K562 (cell line): ENCODE data around the gene EPHB2. TPM values are rescaled to one million over a fixed set of nuclear protein-coding genes. Genes with fewer than 3 reads are reported as not detected.

Experiments used
- ATAC-seq: fragments of 200-7000 bp; cut with Tn5 transposase; 3 replicates; pipeline ENCODE4 v1.9.1; 2020; ENCODE audit warnings: moderate library complexity
- BruUV-seq: library from RNA; stranded (reverse); fragments of 400-500 nt; replicated peaks from 2 replicates; lab custom pipeline; 2021; lab: Mats Ljungman, UMichigan
- CTCF ChIA-PET: fragments of 300-600 bp; formaldehyde crosslinking; extraction: SDS; loops from one replicate; lab custom pipeline; 2021; ENCODE audit warnings: low intra/inter-chr PET ratio; lab: Yijun Ruan, JAX
- POLR2A ChIA-PET: fragments of 300-600, 350-650 bp; sonication (Branson Sonifier 250); formaldehyde crosslinking; extraction: SDS; loops from one replicate; lab custom pipeline; 2021; ENCODE audit warnings: antibody characterized with exemption, inconsistent platforms; lab: Yijun Ruan, JAX
- DNase-seq, 4 experiments: peaks; one replicate each; pipeline versions ENCODE4 v3.0.0 to v3.0.0-alpha.2; 2011 to 2018; ENCODE audit warnings: low spot score in 3 of 4, mixed read lengths in 3 of 4; ENCODE audit errors: extremely low read depth in 1 of 4
- FAIRE-seq: peaks from 2 replicates; lab custom pipeline; 2011; peaks lifted over from hg19 to GRCh38; lab: Jason Lieb, UNC
- H2AFZ ChIP-seq: 2 replicates; pipeline ENCODE4 v1.6.0; 2011; ENCODE audit warnings: low read depth, low read length, control low read depth, inconsistent platforms
- H3K27ac ChIP-seq: fragments of 200-600 bp; 3 replicates; pipeline ENCODE4 v1.8.0; 2011; ENCODE audit warnings: low read depth, mild to moderate bottlenecking, control low read depth, inconsistent platforms, low read length, moderate library complexity, mixed read lengths; ENCODE audit errors: extremely low read depth
- H3K27me3 ChIP-seq, 2 experiments: fragments of 300-600 bp in 1 of 2; 2 replicates in 1 of 2; 3 replicates in 1 of 2; pipeline versions ENCODE4 v1.6.0 to v1.8.0; 2011; ENCODE audit warnings: inconsistent platforms in 2 of 2, low read length in 2 of 2, mild to moderate bottlenecking in 1 of 2, mixed read lengths in 1 of 2, moderate library complexity in 1 of 2; ENCODE audit not compliant: control insufficient read depth in 2 of 2, insufficient read depth in 2 of 2
- H3K36me3 ChIP-seq: fragments of 300-600 bp; 3 replicates; pipeline ENCODE4 v1.8.0; 2011; ENCODE audit warnings: mild to moderate bottlenecking, low read length, inconsistent platforms; ENCODE audit not compliant: control insufficient read depth, insufficient read depth
- H3K4me1 ChIP-seq, 2 experiments: fragments of 200-600 bp in 1 of 2; replicated peaks in 1 of 2; 2 replicates in 1 of 2; 3 replicates in 1 of 2; pipeline versions ENCODE4 v1.5.1 to v1.8.0; 2011; ENCODE audit warnings: inconsistent platforms in 2 of 2, low read length in 2 of 2, mild to moderate bottlenecking in 1 of 2, mixed read lengths in 1 of 2, moderate library complexity in 1 of 2; ENCODE audit not compliant: control insufficient read depth in 2 of 2, insufficient read depth in 2 of 2
- H3K4me2 ChIP-seq: 2 replicates; pipeline ENCODE4 v1.6.1; 2011; ENCODE audit warnings: low read length, control low read depth, inconsistent platforms, mixed read lengths; ENCODE audit not compliant: insufficient read depth
- H3K4me3 ChIP-seq: fragments of 200-600 bp; sonication (generic), shearing (Covaris generic); 2 replicates; pipeline ENCODE4 v1.5.1; 2016; ENCODE audit warnings: control low read depth, inconsistent platforms
- H3K79me2 ChIP-seq: fragments of 200-600 bp; 3 replicates; pipeline ENCODE4 v1.8.0; 2011; ENCODE audit warnings: low read length, inconsistent platforms; ENCODE audit not compliant: control insufficient read depth, insufficient read depth
- H3K9ac ChIP-seq, 2 experiments: 2 replicates each; pipeline versions ENCODE4 v1.6.0 to v1.6.1; 2011; ENCODE audit warnings: low read depth in 2 of 2, low read length in 2 of 2, control low read depth in 1 of 2, inconsistent platforms in 1 of 2, mild to moderate bottlenecking in 1 of 2, mixed read lengths in 1 of 2; ENCODE audit not compliant: insufficient read depth in 1 of 2
- H3K9me1 ChIP-seq: one replicate; pipeline ENCODE4 v1.6.0; 2011; ENCODE audit warnings: inconsistent platforms, mild to moderate bottlenecking, low read length, moderate library complexity; ENCODE audit not compliant: control insufficient read depth, insufficient read depth
- H3K9me3 ChIP-seq: replicated peaks from 2 replicates; pipeline ENCODE4 v1.5.1; 2011; ENCODE audit warnings: low read depth, low read length, inconsistent platforms; ENCODE audit not compliant: control insufficient read depth, insufficient read depth
- H4K20me1 ChIP-seq: replicated peaks from 2 replicates; pipeline ENCODE4 v1.6.1; 2011; ENCODE audit warnings: low read length, inconsistent platforms, mixed read lengths; ENCODE audit not compliant: control insufficient read depth, insufficient read depth
- ETS2 ChIP-seq: IDR thresholded peaks from 2 replicates; pipeline ENCODE4 v1.6.1; 2016; ENCODE audit warnings: borderline replicate concordance, missing genetic modification characterization, mild to moderate bottlenecking, moderate library complexity, missing compliant biosample characterization; ENCODE audit not compliant: poor library complexity, severe bottlenecking
- MTA2 ChIP-seq: fragments of 450-650 bp; IDR thresholded peaks from 2 replicates; pipeline ENCODE4 v1.6.1; 2016; ENCODE audit warnings: low read depth
- MTA3 ChIP-seq: fragments of 450-650 bp; formaldehyde crosslinking; IDR thresholded peaks from 2 replicates; pipeline ENCODE4 v1.6.1; 2017; ENCODE audit warnings: mild to moderate bottlenecking, borderline replicate concordance
- MYNN ChIP-seq, 2 experiments: sonication (generic); formaldehyde crosslinking in 1 of 2; IDR thresholded peaks; 2 replicates each; pipeline versions ENCODE4 v1.5.0 to v1.6.1; 2016 to 2020; ENCODE audit warnings: antibody characterized with exemption in 1 of 2, missing genetic modification reagents in 1 of 2
- POU5F1 ChIP-seq: fragments of 150-350 bp; IDR thresholded peaks from 2 replicates; pipeline ENCODE4 v1.6.1; 2014; ENCODE audit warnings: borderline replicate concordance, low read length, low read depth, mild to moderate bottlenecking; ENCODE audit not compliant: partially characterized antibody
- WGBS: fragments of 100-300 bp; shearing (Covaris generic); methylation state at CpG from one replicate; pipeline ENCODE4 v1.1.6; 2016; ENCODE audit warnings: low coverage, mixed read lengths; ENCODE audit not compliant: insufficient coverage; ENCODE audit errors: missing lambda C conversion rate; 5-methylcytosine and 5-hydroxymethylcytosine counted together
- in situ Hi-C: fragments of 300-500 bp; cut with MboI; formaldehyde crosslinking; loops from 4 replicates; pipeline ENCODE4 v1.15.0; 2018; ENCODE audit warnings: inconsistent platforms, mixed read lengths
- intact Hi-C: fragments of 100-400 bp; cut with micrococcal nuclease; formaldehyde crosslinking; loops from 2 replicates; pipeline ENCODE4 v1.14.2; 2022
- polyA plus RNA-seq, 8 experiments: library from polyadenylated mRNA; depleted of rRNA in 4 of 8; stranded (reverse) in 5 of 8; unstranded in 3 of 8; fragments of >200 nt; fragmentation: Nextera tagmentation in 2 of 8; fragmentation: Illumina TruSeq in 1 of 8; extraction: Ambion mirVana in 2 of 8; extraction: Trizol in 1 of 8; gene quantifications; 2 replicates each; pipeline versions ENCODE4 v1.2.1 to v1.2.3, GENCODE V29; 2011 to 2014; ENCODE audit warnings: inconsistent platforms in 1 of 8, missing spikeins in 1 of 8
- total RNA-seq, 7 experiments: library from RNA; depleted of rRNA in 6 of 7; stranded (reverse); fragments of >200 nt in 6 of 7; fragmentation: Illumina TruSeq in 2 of 7; extraction: Trizol in 2 of 7; gene quantifications; 2 replicates each; pipeline versions ENCODE4 v1.2.1 to v1.2.3, GENCODE V29; 2011 to 2021; ENCODE audit warnings: low replicate concordance in 1 of 7
- TF ChIP-seq, protein P1 (sequence below), 2 experiments: fragments of 450-650 bp; formaldehyde crosslinking in 1 of 2; IDR thresholded peaks; 2 replicates each; pipeline versions ENCODE4 v1.4.0 to v1.6.1; 2014 to 2020; ENCODE audit warnings: mild to moderate bottlenecking in 2 of 2, borderline replicate concordance in 1 of 2, low read depth in 1 of 2
- TF ChIP-seq, protein P2 (sequence below): fragments of 450-650 bp; formaldehyde crosslinking; conservative IDR thresholded peaks from 2 replicates; pipeline ENCODE4 v1.4.0; 2022; ENCODE audit warnings: mild to moderate bottlenecking, missing genetic modification characterization

EPHB2 gene
- total and polyA plus RNA-seq, 9 of the 15 experiments (the other 6 are each of a cell fraction or from before 2014, with no cell fraction given), result not detected

DNA sequence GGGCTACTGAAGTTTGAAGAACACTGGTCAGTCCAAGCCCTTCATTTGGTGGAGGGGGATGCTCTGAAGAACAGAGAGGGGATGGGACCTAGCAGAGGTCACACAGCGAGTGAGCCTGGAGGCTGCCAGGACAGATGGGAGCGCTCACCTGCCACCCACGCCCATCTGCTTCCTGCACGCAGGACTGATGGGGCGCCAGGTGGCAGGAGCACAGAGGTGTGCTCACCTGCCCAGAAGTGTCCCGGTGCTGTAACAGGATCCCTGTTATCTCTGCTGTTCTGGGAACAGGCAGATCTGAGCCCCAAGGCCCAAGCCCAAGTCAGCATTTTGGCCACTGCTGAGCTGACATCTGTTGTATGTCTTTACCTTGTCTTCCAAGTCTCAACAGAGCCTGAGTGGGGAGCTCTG is 40.5 kb downstream of the EPHB2 start:
- intact Hi-C loops, result no loop called here
- FAIRE-seq (no peak), ATAC-seq (no peak), DNase-seq (no peak)
- Histone ChIP-seq H3K79me2 (no peaks in the 10 kb centered on the region), H2AFZ (no peak overlapping the region), H3K4me2 (no peak overlapping the region), H3K36me3 (no peaks in the 10 kb centered on the region), H3K9ac (no peak overlapping the region), H3K9me3 (no peaks in the 10 kb centered on the region), H3K9me1 (no peaks in the 10 kb centered on the region)
- WGBS, result 4% methylated on average over 6 of the region's 6 CpGs
- ChIA-PET POLR2A (no interaction called here), CTCF (no interaction called here)
- TF ChIP-seq MTA3, result no peak
- TF ChIP-seq, protein P1, sequence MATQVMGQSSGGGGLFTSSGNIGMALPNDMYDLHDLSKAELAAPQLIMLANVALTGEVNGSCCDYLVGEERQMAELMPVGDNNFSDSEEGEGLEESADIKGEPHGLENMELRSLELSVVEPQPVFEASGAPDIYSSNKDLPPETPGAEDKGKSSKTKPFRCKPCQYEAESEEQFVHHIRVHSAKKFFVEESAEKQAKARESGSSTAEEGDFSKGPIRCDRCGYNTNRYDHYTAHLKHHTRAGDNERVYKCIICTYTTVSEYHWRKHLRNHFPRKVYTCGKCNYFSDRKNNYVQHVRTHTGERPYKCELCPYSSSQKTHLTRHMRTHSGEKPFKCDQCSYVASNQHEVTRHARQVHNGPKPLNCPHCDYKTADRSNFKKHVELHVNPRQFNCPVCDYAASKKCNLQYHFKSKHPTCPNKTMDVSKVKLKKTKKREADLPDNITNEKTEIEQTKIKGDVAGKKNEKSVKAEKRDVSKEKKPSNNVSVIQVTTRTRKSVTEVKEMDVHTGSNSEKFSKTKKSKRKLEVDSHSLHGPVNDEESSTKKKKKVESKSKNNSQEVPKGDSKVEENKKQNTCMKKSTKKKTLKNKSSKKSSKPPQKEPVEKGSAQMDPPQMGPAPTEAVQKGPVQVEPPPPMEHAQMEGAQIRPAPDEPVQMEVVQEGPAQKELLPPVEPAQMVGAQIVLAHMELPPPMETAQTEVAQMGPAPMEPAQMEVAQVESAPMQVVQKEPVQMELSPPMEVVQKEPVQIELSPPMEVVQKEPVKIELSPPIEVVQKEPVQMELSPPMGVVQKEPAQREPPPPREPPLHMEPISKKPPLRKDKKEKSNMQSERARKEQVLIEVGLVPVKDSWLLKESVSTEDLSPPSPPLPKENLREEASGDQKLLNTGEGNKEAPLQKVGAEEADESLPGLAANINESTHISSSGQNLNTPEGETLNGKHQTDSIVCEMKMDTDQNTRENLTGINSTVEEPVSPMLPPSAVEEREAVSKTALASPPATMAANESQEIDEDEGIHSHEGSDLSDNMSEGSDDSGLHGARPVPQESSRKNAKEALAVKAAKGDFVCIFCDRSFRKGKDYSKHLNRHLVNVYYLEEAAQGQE (IDR thresholded peaks at IDR 0.05; ENCODE audit: borderline replicate concordance), result no peak
- TF ChIP-seq, protein P1 (CRISPR knock-in tag; IDR thresholded peaks at IDR 0.05; ENCODE audit: low read depth), result no peak
- TF ChIP-seq POU5F1, result no peak
- no peak for TF ChIP-seq ETS2 (tag)
- no peak for TF ChIP-seq MTA2
- TF ChIP-seq, protein P2, sequence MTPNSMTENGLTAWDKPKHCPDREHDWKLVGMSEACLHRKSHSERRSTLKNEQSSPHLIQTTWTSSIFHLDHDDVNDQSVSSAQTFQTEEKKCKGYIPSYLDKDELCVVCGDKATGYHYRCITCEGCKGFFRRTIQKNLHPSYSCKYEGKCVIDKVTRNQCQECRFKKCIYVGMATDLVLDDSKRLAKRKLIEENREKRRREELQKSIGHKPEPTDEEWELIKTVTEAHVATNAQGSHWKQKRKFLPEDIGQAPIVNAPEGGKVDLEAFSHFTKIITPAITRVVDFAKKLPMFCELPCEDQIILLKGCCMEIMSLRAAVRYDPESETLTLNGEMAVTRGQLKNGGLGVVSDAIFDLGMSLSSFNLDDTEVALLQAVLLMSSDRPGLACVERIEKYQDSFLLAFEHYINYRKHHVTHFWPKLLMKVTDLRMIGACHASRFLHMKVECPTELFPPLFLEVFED (CRISPR knock-in tag), result no peak
- TF ChIP-seq MYNN (IDR thresholded peaks at IDR 0.05), result no peak
- TF ChIP-seq MYNN (CRISPR knock-in tag; IDR thresholded peaks at IDR 0.05), result no peak
- TF ChIP-seq, all 486 proteins: peak for 0
- H3K4me1 ChIP-seq, result peaks cover 0 to 3% of the 10 kb centered on the region in 2 experiments; a peak in 1 of 5 replicates
- in situ Hi-C loops, result no loop called here
- H3K27me3 ChIP-seq, result peaks cover 7 to 40% of the 10 kb centered on the region in 2 experiments; a peak in 4 of 5 replicates
- no peak overlapping the region for H3K27ac ChIP-seq
- H4K20me1 ChIP-seq, result peaks cover 4% of the 10 kb centered on the region; the same call in 1 of the 2 replicates
- BruUV-seq, result no TSS peak
- no peak overlapping the region for H3K4me3 ChIP-seq
